ENCODE measurements around the gene GNB3. TPM values are rescaled to one million over a fixed set of nuclear protein-coding genes. Genes with fewer than 3 reads are reported as not detected.

Gene GNB3
- total and polyA plus RNA-seq, 2 of the 4 experiments (the other 2 are of a cell fraction), result 0.72 to 20.5 TPM

GRCh38 chr12:6830999-6831398 lies 9.7 kb upstream of the GNB3 start:
- H4K5ac ChIP-seq (ENCODE audit: low read depth, low read length), result no peak overlapping the region
- no peak overlapping the region for H2BK5ac ChIP-seq (ENCODE audit: low read depth, low read length, poor library complexity, severe bottlenecking)
- H3K18ac ChIP-seq (ENCODE audit: low read depth, low read length), result no peak overlapping the region
- WGBS, 2 experiments (ENCODE audit: extremely low coverage in 2 of 2, insufficient read length in 1 of 2), result 82% methylated on average over 2 of the region's 6 CpGs; no CpG with 5 or more reads in 1 of the 2 experiments
- H2BK120ac ChIP-seq (ENCODE audit: low read depth, low read length), result no peak overlapping the region
- no peak overlapping the region for H3K4me2 ChIP-seq (ENCODE audit: low read depth, low read length)
- ATAC-seq (ENCODE audit: low read depth) (no peak), DNase-seq (no peak)
- POLR2A ChIA-PET (ENCODE audit: unreplicated experiment), result no interaction called here
- no peak overlapping the region for H3K23ac ChIP-seq (ENCODE audit: low read depth, low read length)
- TF ChIP-seq ELK1 (IDR thresholded peaks at IDR 0.05; ENCODE audit: borderline replicate concordance, low read depth, low read length) (no peak), CEBPB (IDR thresholded peaks at IDR 0.05; ENCODE audit: low read depth, low read length) (no peak), SMC3 (IDR thresholded peaks at IDR 0.05; ENCODE audit: low read depth, low read length) (no peak), MXI1 (IDR thresholded peaks at IDR 0.05; ENCODE audit: borderline replicate concordance, low read depth, low read length) (no peak), FOS (IDR thresholded peaks at IDR 0.05; ENCODE audit: low read depth, low read length) (no peak), CHD1 (IDR thresholded peaks at IDR 0.05; ENCODE audit: low read depth, low read length) (no peak), BHLHE40 (IDR thresholded peaks at IDR 0.05; ENCODE audit: low read depth, low read length) (no peak), RCOR1 (IDR thresholded peaks at IDR 0.05; ENCODE audit: insufficient replicate concordance, low read length) (no peak), USF2 (IDR thresholded peaks at IDR 0.05; ENCODE audit: low read depth, low read length) (no peak)
- H3K9me1 ChIP-seq (ENCODE audit: insufficient read depth, low read length), result peaks cover 6% of the 10 kb centered on the region; the same call in 1 of the 2 replicates
- CTCF ChIA-PET, result no interaction called here
- intact Hi-C loops (cut with micrococcal nuclease) (no loop called here), in situ Hi-C loops (cut with MboI; ENCODE audit: low sequenced_read_pairs) (no loop called here), dilution Hi-C loops (cut with HindIII; ENCODE audit: low sequenced_read_pairs, unreplicated experiment) (no loop called here)
- peaks cover 17 to 69% of the 10 kb centered on the region in 2 experiments for H3K79me1 ChIP-seq (ENCODE audit: low read depth in 1 of 2, low read length in 2 of 2)
- no peak overlapping the region for H2AK5ac ChIP-seq (ENCODE audit: low read depth, low read length)
- peaks cover 10% of the 10 kb centered on the region for H3K4me1 ChIP-seq (ENCODE audit: control insufficient read depth, insufficient read depth, low read length)
- no peak overlapping the region for H2BK20ac ChIP-seq (ENCODE audit: low read depth, low read length)
- no peak overlapping the region for H2BK15ac ChIP-seq (ENCODE audit: low read depth, low read length)
- no TSS peak for BruUV-seq (replicated peaks)
- H3K36me3 ChIP-seq (ENCODE audit: control insufficient read depth, insufficient read depth, low read length), result peaks cover 35% of the 10 kb centered on the region
- H4K91ac ChIP-seq (ENCODE audit: insufficient read depth, low read depth, low read length), result no peak overlapping the region
- no peak overlapping the region for H2AK9ac ChIP-seq (replicated peaks; ENCODE audit: low read depth, low read length, poor library complexity)
- no peak overlapping the region for H3K14ac ChIP-seq (replicated peaks; ENCODE audit: low read depth, low read length)
- H4K20me1 ChIP-seq (ENCODE audit: insufficient read depth, low read length), result peaks cover 12% of the 10 kb centered on the region
- no peak overlapping the region for H3K56ac ChIP-seq (ENCODE audit: extremely low read depth, insufficient read depth, low read length)
- H3K9ac ChIP-seq (ENCODE audit: low read depth, low read length), result no peak overlapping the region
- no peak overlapping the region for H3K4me3 ChIP-seq (ENCODE audit: insufficient read depth, low read depth, low read length)
- no peak overlapping the region for H3K4ac ChIP-seq (ENCODE audit: low read depth, low read length)
- no peak overlapping the region for H4K8ac ChIP-seq (ENCODE audit: low read depth in 2 of 2, low read length in 2 of 2)
- no peak overlapping the region for H3K27ac ChIP-seq (ENCODE audit: insufficient read depth, low read length)
- no peak overlapping the region for H2AFZ ChIP-seq (replicated peaks; ENCODE audit: low read length, poor library complexity)
- no peaks in the 10 kb centered on the region for H3K9me3 ChIP-seq (ENCODE audit: control insufficient read depth, insufficient read depth, low read length)
- no peaks in the 10 kb centered on the region for H3K27me3 ChIP-seq (ENCODE audit: control insufficient read depth, insufficient read depth, low read length)
